Dermis microvascular lymphatic vessel endothelial cell (primary cell): ENCODE results near the gene PCDHGB6. TPM values are rescaled to one million over a fixed set of nuclear protein-coding genes. Genes with fewer than 3 reads are reported as not detected.

Experiments used
- total RNA-seq: library from RNA; depleted of rRNA; stranded (reverse); fragments of >200 nt; gene quantifications from 2 replicates; pipeline ENCODE4 v1.2.1, GENCODE V29; 2014

PCDHGB6 gene
- total RNA-seq, 1 donor from 2014 or later, result 1.5 TPM

Other genes with a start within 250 kb of the PCDHGB6 start
- gene PCDHB7, start 235.4 kb upstream of the PCDHGB6 start, total RNA-seq, result 0.26 and 1.4 TPM in 2 replicates
- 0.38 and 0.51 TPM in 2 replicates for gene PCDHB8, start 230.2 kb upstream of the PCDHGB6 start, total RNA-seq
- 0.13 and 0.76 TPM in 2 replicates for gene PCDHB16, start 225.6 kb upstream of the PCDHGB6 start, total RNA-seq
- 0.13 and 0.25 TPM in 2 replicates for gene PCDHB9, start 220.9 kb upstream of the PCDHGB6 start, total RNA-seq
- gene PCDHB10, start 215.7 kb upstream of the PCDHGB6 start, total RNA-seq, result 0.39 and 1.0 TPM in 2 replicates
- gene PCDHB11, start 208.4 kb upstream of the PCDHGB6 start, total RNA-seq, result 0.13 and 0.89 TPM in 2 replicates
- gene PCDHB12, start 199.3 kb upstream of the PCDHGB6 start, total RNA-seq, result 0.26 and 0.76 TPM in 2 replicates
- 0.51 and 1.9 TPM in 2 replicates for gene PCDHB13, start 194.1 kb upstream of the PCDHGB6 start, total RNA-seq
- 0.51 and 1.3 TPM in 2 replicates for gene PCDHB14, start 184.7 kb upstream of the PCDHGB6 start, total RNA-seq
- 0.26 and 0.76 TPM in 2 replicates for gene PCDHB15, start 162.6 kb upstream of the PCDHGB6 start, total RNA-seq
- gene SLC25A2, start 104.0 kb upstream of the PCDHGB6 start, total RNA-seq, result under 0.01 and 0.13 TPM in 2 replicates
- 51.2 and 51.5 TPM in 2 replicates for gene TAF7, start 87.2 kb upstream of the PCDHGB6 start, total RNA-seq
- gene PCDHGA1, start 77.5 kb upstream of the PCDHGB6 start, total RNA-seq, result 0.26 and 0.51 TPM in 2 replicates
- gene PCDHGA2, start 69.3 kb upstream of the PCDHGB6 start, total RNA-seq, result 0.39 and 1.1 TPM in 2 replicates
- 0.13 and 0.63 TPM in 2 replicates for gene PCDHGA3, start 64.2 kb upstream of the PCDHGB6 start, total RNA-seq
- gene PCDHGB1, start 57.9 kb upstream of the PCDHGB6 start, total RNA-seq, result 0.39 and 1.1 TPM in 2 replicates
- 0.90 and 2.1 TPM in 2 replicates for gene PCDHGA4, start 53.0 kb upstream of the PCDHGB6 start, total RNA-seq
- gene PCDHGB2, start 48.0 kb upstream of the PCDHGB6 start, total RNA-seq, result 0.64 and 1.9 TPM in 2 replicates
- 0.26 and 0.63 TPM in 2 replicates for gene PCDHGA5, start 43.9 kb upstream of the PCDHGB6 start, total RNA-seq
- 1.9 and 3.8 TPM in 2 replicates for gene PCDHGB3, start 37.8 kb upstream of the PCDHGB6 start, total RNA-seq
- 1.2 and 2.4 TPM in 2 replicates for gene PCDHGA6, start 34.1 kb upstream of the PCDHGB6 start, total RNA-seq
- gene PCDHGA7, start 25.3 kb upstream of the PCDHGB6 start, total RNA-seq, result 0.64 and 1.5 TPM in 2 replicates
- 6.4 and 10.6 TPM in 2 replicates for gene PCDHGB4, start 20.3 kb upstream of the PCDHGB6 start, total RNA-seq
- gene PCDHGA8, start 15.4 kb upstream of the PCDHGB6 start, total RNA-seq, result 0.64 and 1.1 TPM in 2 replicates
- 6.4 and 9.7 TPM in 2 replicates for gene PCDHGB5, start 10.1 kb upstream of the PCDHGB6 start, total RNA-seq
- 1.4 and 2.4 TPM in 2 replicates for gene PCDHGA9, start 5.2 kb upstream of the PCDHGB6 start, total RNA-seq
- 3.0 and 6.2 TPM in 2 replicates for gene PCDHGA10, start 5.0 kb downstream of the PCDHGB6 start, total RNA-seq
- gene PCDHGB7, start 9.7 kb downstream of the PCDHGB6 start, total RNA-seq, result 3.7 and 8.2 TPM in 2 replicates
- gene PCDHGA11, start 13.0 kb downstream of the PCDHGB6 start, total RNA-seq, result 4.0 and 5.4 TPM in 2 replicates
- gene PCDHGA12, start 22.5 kb downstream of the PCDHGB6 start, total RNA-seq, result 3.5 and 3.9 TPM in 2 replicates
- 12.3 and 15.6 TPM in 2 replicates for gene PCDHGC3, start 67.9 kb downstream of the PCDHGB6 start, total RNA-seq
- gene PCDHGC4, start 77.0 kb downstream of the PCDHGB6 start, total RNA-seq, result 0.77 and 0.89 TPM in 2 replicates
- gene PCDHGC5, start 81.1 kb downstream of the PCDHGB6 start, total RNA-seq, result 0.26 and 0.51 TPM in 2 replicates
- gene DIAPH1, start 211.0 kb downstream of the PCDHGB6 start, total RNA-seq, result 41.1 and 43.0 TPM in 2 replicates
- 46.6 and 52.8 TPM in 2 replicates for gene HDAC3, start 228.8 kb downstream of the PCDHGB6 start, total RNA-seq
- 6.2 and 6.3 TPM in 2 replicates for gene RELL2, start 229.0 kb downstream of the PCDHGB6 start, total RNA-seq
- 10.7 and 12.6 TPM in 2 replicates for gene FCHSD1, start 243.4 kb downstream of the PCDHGB6 start, total RNA-seq